ENCODE results near the gene MLXIPL.
"Not testable (repeated sequence)": the region's sequence is repeated elsewhere in the genome, so short reads cannot be mapped to it uniquely, and the experiment has no call there.

The MLXIPL gene

DNA sequence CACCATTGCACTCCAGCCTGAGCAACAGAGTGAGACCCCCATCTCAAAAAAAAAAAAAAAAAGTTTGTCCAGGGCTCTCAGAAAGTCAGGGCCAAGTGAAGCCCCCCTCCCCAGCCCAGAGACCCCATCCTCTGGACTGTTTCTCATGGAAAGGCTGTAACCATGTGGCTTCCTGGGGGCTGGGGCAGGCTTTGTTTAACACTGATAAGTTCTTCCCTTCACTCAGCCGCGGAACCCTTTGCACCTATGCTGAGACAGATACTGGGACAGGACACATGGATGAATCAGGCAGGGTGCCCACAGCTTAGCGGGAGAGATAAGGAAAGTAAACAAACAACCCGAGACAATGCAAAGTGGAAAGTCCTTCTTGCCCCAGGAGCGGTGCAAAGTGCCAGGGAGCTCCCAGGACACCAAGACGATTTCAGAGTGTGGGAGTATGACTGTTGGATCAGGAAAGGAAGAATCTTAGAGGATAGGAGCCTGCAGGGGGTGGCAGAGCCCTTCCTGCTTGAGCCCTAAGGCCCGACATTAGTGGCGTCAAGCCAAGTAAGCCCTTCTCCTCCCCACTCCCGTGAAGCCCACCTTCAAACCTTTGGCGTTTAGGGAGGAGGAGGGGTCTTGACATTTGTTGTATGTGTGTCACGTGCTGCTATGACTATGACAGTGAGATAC is 11.6 kb downstream of the MLXIPL start:
- no peak for DNase-seq (ENCODE audit: low read depth in 2 of 2)

DNA sequence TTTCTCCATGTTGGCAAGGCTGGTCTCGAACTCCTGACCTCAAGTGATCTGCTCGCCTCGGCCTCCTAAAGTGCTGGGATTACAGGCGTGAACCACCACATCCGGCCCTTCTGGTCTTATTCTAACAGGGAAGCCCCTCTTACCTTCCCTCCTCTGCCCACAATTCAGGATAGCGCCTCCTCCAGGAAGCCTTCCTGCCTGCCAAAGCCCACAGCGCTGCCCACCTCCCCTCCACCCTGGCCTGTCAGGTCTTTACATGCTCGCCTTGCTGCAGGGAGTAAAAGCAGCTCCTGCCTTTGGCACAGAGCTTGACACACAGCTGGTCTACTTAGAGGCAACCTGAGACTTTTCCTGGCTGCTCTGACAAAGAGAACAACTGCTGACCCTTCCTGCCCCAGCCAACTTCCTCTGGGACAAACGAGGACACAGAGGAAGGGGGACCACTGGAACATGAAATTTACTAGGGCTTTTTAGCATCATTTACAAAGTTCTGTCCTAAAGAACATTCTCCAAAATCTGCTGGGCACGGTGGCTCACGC is 13.2 kb downstream of the MLXIPL start:
- DNase-seq (ENCODE audit: low read depth in 2 of 2), result no peak

DNA sequence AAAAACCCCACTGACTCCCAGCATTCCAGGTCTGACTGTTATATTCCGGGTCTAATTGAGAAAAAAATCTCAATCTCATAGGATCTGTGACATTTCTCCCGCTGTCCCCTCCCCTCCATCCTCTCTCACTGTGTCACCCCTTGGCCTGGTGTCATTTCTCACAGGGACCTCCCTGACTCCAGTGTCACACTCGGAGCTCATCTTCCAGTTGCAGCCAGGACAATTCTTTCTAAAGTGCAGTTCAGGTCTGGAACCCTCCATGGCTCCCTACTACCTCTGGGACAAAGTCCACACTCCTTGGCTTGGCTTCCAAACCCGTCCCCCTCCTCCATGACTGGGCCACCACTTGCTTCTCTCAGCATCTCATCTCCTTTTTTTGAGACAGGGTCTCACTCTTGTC is 14.2 kb downstream of the MLXIPL start:
- DNase-seq (ENCODE audit: low read depth in 2 of 2), result no peak

DNA sequence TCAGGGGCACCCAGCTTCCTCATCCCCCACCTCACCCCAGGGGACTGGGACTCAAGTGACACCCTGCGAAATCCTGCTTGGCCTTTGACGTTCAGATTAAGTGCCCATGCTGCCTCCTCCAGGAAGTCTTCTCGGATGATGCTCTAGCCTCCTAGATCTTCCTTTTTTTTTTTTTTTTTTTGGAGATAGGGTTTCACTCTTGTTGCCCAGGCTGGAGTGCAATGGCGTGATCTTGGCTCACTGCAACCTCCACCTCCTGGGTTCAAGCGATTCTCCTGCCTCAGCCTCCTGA is 16.7 kb downstream of the MLXIPL start:
- not testable (repeated sequence) for DNase-seq (ENCODE audit: low read depth in 2 of 2)

DNA sequence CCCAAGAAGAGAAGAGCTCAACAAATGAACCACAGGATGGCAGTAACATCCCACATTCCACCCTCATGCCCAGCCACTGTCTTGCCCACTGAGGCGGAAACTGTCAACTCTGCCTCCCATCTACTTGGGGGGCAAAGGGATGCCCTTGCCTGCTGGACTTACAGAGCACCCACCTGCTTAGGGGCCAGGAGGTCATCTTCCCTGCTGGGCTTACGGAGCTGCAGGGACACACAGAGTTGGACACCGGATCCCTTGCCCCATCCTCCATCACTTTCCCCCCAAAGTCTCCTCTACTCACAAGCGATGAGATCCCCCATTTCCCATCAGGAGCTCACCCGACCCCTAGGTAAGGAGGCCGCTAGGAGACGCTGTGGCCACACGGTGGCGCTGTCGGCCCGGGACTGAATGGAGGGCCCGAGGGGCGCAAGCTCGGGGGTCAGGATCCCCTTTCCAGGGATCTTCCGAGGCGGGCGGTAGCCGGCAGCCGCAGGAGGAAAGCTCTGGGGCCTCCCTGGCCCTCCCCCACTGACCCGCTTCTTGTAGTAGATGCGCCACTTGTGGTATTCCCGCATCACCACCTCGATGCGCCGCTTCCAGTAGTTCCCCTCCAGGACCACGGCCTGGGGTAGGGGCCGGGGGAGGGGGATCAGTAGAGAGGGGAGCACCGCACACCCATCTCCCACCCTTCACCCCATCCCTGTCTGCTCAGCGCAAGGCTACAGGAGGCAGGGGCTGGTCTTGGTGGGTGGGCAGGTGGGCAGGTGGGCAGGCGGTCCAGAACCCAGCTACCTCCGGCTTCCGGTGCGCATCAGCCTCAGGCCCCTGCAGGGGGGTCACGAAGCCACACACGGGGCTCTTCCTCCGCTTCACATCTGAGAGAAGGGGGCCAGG is 17.3 kb downstream of the MLXIPL start:
- DNase-seq (ENCODE audit: low read depth in 2 of 2), result peak; percentile 28 to 30

DNA sequence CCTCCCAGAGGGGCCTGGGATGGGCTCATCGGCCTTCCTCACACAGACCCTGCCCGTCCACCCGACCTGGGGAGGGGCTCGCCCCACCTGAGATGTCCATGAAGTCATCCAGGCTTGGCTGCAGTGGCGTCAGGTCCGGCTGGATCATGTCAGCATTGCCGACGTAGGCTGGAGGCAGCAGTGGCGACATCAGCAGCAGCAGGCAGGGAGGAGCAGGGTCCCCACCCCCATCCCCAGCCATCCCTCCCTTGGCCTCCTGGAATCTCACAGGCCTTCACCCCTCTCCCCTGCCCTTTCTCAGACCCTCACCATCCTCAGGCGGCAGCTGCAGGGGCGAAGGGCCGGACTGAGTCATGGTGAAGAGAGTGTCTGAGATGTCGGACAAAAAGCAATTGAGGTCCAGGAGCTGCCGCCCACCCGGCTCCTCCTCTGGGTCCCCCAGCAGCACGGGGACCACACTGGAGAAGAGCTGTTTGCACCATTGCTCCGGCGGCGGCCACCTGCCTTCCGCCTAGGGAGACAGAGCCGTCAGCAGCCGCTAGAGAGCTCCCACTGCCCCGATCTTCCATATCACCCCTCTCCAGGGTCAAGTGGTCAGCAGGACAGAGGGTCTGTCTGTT is 18.6 kb downstream of the MLXIPL start:
- no peak for DNase-seq (ENCODE audit: low read depth in 2 of 2)

DNA sequence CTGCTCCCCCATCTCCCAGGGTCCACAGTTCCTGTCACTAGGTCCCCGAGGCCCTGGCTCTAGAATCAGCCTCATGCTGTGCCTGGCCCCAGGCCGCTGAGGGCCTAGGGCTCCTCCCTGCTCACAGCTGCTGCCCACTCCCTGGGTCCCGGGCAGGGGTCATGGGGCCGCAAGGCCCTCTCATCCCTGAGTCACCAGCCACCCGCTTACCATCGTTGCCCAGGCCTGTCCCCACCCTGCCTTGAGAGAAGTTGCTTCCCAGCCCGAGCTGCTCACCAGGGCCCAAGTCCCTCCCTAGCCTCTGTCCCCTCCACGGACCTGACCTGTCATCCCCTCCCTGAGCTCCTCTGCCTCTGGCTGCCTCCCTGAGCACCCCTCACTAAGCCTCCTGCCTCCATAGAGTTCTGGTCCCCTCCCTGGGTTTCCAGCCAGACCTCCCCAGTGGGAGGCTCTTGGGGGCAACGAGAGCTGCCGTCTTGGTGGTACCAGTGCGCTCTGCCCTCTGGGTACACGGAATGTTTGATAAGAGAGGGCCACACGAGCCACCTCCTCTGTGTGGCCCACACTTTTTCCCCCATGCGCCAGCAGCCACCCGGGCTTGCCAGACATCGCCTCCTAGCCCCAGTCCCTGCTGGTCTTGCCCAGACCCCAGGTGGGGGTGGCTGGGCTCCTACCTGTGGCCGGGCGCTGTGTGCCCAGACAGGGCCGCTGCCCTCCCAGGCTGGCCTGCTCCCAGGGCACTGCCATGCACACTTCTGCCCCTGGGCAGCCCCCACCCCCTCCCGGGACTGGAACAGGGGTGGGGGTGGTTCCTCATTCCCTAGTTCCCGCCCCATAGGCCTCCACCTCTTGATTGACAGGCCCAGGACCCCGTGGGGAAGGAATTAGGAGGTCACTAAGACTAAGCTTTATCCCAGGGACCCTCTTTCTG is 21.3 kb downstream of the MLXIPL start:
- DNase-seq (ENCODE audit: low read depth in 2 of 2), result no peak

DNA sequence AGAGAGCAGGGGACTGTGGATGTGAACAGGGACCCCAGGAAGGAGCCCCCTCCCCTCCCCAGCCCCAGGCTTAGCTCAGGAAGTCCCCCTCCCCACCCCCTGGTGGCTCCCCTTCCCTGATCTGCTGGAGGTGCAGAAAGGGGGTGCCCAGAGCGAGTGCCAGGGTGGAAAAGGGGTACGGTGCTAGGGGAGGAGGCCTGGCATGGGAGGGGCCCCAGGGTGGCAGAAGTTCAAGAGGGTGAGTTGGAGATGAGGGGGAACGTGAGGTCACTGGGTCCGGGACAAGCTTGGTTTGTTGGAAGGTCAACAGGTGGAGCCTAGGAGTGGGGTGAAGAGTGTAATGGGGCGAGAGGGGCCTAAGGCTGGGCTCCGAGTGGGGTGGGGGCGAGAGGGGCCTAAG is 24.4 kb downstream of the MLXIPL start:
- no peak for DNase-seq (ENCODE audit: low read depth in 2 of 2)

DNA sequence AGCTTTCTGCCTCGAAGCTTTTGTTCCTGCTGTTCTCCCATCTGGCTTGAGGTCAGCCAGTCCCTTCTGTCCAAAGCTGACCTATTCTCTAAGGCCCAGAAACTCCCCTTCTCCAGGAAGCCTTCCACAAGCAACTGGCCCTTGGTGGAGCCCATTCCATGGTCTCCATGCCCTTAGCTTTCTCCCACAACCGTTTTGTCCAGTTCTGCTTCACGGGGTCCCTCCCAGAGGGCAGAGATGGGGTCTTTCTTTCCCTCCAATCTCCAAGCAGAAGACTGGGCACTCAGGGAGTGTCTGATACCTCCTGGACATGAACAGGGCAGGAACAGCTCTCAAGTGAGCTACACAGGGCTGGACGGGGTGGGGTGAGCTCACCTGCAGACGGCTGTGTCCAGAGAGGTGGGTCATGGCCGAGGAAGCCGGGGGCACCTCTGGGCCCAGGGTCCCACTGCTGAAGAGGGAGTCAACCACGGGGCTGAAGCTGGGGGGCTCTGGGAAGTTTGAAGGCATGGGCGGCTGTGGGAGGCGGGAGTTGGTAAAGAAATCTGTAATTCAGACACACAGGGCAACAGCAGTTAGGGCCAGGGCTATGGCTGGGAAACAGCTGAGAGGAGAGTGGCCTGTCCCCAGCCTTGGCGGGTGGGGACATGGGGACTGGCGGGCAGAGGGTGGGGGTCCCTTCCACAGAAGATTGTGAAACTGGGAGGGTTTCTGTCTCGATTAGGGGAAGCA is 25.0 kb downstream of the MLXIPL start:
- DNase-seq (ENCODE audit: low read depth in 2 of 2), result no peak

DNA sequence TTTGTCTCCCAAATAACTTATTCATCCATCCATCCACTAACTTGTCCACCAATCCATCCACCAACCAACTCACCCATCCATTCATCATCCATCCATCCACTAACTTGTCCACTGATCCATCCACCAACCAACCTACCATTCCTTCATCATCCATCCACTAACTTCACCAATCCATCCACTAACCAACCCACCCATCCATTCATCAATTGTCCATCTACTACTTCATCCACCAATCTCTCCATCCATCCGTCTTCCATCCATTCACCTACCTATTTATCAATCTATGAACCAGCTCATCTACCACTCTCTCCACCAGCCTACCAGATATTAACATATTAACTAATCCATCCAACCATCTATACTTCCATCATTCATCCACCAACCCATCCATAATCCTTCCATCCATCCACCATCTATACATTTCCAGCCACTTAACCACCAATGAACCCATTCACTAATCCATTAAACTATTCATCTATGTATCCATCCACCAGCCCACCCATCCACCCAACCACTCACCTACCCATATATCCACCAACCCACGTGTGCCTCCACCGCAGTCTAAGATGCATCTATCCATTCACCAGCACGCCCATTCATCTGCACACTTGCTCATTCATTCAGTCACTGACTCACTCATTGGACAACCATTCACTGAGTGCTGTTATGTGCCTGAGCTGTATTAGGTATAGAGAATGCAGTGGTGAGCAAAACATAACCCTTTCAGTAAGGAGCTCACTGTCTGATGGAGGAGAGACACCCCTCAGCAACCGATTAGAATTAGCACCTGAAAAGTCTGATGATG is 26.1 kb downstream of the MLXIPL start:
- no peak for DNase-seq (ENCODE audit: low read depth in 2 of 2)

DNA sequence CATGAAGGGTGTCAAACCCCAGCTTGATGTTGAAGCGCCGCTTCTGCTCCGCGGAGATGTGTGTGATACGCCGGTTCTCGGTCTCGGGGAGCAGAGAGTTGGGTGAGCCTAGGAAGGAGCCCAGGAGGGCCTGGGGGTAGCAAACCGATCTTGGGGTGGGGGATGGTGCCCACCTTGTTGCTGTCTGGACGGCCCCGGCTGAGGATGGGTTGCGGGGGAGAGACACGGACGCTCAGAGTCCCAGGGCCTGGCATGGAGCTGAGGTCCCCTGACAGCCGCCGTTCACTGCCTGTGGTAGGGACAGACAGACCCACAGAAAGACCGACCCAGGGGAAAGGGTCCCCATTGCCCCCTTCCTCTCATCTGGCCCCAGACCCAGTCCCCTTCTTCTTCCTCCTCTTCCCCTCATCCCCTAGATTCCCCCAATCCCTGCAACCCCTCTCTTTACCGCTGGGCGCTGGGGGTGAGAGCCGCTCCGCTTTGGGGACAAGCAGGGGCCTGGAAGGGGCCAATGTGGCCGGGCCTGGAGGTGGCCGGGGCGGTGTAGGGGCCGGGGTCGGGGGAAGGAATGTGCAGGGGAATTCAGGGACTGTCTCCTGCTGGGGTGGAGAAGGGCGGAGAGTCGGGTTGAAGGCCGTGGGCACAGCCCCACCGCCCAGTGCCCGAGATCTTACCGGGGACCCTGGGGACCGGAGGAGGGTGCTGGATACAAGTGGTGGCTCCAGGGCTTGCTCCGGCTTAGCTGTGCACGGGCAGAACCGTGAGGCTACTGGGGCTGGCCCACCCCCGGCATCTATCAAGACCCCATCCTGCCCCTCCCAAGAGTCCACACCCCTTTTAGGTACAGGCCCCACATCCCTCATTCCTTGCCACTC is 27.9 kb downstream of the MLXIPL start:
- DNase-seq (ENCODE audit: low read depth in 2 of 2), result no peak

DNA sequence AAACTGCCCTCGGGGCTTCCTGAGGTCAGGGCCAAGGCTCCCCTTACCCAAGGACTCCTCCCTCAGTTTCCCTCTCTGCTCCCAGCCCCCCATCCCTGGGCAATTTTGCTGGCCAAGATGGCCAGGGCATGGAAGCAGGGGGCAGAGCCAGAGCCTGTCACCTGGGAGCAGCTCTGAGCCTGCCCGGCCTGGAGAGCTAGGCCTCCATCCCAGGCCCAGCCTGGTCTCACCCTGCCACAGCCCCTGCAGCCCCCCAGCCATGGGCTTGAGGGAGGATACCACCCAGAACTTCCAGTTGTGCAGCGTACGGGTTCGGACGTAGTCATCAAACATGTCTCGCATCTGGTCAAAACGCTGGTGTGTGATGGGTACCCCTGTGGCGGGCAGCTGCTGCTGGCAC is 29.0 kb downstream of the MLXIPL start:
- DNase-seq (ENCODE audit: low read depth in 2 of 2), result no peak

DNA sequence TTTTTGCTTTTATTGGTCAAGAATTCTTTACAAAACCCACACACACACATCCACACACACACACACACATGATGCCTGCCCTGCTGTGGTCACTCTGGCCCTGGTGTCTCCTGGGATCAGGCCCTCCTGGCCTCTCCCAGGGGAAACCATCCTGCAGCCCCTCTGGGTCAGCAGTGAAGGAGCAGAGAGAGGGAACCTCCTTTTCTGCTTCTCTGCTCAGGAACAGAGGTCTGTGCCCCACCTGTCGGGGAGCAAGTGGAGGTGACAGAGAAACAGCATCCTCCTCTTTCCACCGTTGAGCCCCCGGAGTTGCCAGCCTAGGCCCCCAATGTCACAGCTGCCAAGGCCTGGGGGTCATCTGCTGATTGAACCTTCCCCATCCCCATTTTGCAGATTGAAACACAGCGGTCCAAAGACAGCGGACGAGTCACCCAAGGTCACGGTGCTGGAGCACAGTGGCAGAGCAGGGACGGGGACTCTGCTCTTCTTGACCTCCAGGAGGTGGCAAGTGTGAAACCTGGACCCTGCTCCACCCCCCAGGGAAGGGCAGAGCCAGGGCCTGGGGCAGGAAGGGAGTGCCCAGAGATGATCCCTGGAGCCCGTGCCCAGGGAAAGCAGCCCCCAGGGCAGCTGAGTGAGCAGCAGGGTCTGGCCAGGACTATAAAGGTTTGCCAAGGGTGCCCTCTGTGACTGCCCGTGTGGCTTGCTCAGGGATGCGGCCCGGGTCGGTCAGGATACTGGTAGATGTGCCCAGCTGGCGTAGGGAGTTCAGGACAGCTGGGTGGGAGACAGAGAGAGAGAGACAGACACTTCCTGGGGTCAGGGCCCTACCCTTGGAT is 30.9 kb downstream of the MLXIPL start:
- no peak for DNase-seq (ENCODE audit: low read depth in 2 of 2)

DNA sequence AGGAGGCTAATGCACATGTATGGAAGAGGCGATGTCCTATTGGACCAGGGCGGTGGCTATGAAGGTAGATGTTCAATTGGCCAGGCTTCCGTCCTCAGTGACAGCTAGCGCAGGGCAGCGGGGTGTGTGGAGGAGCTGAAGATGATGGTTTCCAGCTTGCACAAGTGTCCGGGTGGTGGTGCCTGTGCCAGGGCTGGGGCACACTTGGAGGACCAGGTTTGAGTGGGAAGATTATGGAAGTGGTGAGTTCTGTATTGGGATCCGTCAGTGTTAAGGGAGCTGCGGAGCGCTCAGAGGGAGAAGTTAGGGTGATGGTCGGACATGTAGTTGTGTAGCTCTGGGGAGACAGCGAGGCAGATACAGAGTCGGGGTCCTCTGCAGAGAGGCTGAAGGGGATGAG is 37.4 kb downstream of the MLXIPL start:
- no peak for DNase-seq (ENCODE audit: low read depth in 2 of 2)

DNA sequence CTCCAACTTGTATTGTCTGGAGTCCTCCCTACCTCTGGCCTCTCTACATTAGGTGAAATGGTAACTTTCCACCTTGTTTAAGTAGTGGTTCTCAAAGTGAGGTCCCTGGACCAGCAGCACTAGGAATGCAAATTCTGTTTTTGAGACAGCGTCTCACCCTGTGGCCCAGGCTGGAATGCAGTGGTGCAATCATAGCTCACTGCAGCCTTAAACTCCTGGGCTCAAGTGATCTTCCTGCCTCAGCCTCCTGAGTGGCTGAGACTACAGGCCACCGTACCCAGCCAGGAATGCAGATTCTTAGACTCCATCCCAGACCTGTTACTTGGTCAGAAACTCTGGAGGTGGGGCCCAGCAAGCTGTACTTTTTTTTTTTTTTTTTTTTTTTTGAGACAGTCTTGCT is 39.1 kb downstream of the MLXIPL start:
- no peak for DNase-seq (ENCODE audit: low read depth in 2 of 2)

DNA sequence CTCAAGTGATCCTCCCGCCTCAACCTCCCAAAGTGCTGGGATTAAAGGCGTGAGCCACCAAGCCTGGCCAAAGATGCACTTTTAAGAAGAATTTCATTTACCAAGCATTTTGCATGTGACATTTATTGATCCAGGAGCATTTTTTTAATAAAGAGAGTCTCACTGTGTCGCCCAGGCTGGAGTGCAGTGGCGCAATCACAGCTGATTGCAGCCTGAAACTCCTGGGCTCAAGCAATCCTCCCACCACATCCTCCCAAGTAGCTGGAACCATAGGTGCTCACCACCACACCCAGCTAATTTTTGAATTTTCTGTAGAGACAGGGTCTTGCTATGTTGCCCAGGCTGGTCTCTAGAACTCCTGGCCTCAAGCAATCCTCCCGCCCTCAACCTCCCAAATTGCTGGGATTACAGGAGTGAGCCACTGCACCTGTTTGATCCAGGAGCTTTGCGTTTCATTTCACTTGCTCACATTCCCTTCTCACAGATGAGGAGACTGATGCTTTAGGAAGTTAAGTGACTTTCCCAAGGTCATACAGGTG is 41.6 kb downstream of the MLXIPL start:
- DNase-seq (ENCODE audit: low read depth in 2 of 2), result no peak

DNA sequence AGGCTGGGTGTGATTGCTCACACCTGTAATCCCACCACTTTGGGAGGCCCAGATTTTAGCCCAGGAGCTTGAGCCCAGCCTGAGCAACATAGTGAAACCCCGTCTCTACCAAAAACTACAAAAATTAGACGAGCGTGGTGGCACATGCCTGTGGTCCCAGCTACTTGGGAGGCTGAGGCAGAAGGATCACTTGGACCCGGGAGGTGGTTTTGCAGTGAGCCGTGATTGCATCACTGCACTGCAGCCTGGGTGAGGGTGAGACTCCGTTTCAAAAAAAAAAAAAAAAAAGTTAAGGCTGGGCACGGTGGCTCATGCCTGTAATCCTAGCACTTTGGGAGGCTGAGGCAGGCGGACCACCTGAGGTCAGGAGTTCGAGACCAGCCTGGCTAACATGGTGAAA is 43.3 kb downstream of the MLXIPL start:
- not testable (repeated sequence) for DNase-seq (ENCODE audit: low read depth in 2 of 2)

Measured in stimulated activated CD8-positive, alpha-beta memory T cell treated with anti-CD3 and anti-CD28 coated beads, Interleukin-15, amount 100 ng/mL, for 48 hours (primary cell).